OCI-LY1 (cell line): ENCODE measurements around the gene SLC24A3.

Source experiments
- H2AFZ ChIP-seq: fragments of 200-600 bp; sonication (generic), shearing (Covaris generic); 2 replicates; pipeline ENCODE4 v1.6.0; 2014; ENCODE audit warnings: antibody characterized with exemption, mild to moderate bottlenecking, low read length
- H3F3A ChIP-seq: fragments of 200-600 bp; sonication (generic), shearing (Covaris generic); 2 replicates; pipeline ENCODE4 v1.6.0; 2014; ENCODE audit warnings: mild to moderate bottlenecking, antibody characterized with exemption, low read length, moderate library complexity; ENCODE audit not compliant: insufficient read depth
- H3K27ac ChIP-seq: fragments of 200-600 bp; sonication (generic); 2 replicates; pipeline ENCODE4 v1.5.1; 2014; ENCODE audit warnings: low read length, mixed run types, mild to moderate bottlenecking, low read depth; ENCODE audit not compliant: poor library complexity, severe bottlenecking
- H3K27me3 ChIP-seq: fragments of 200-600 bp; sonication (generic); 2 replicates; pipeline ENCODE4 v1.6.0; 2014; ENCODE audit warnings: antibody characterized with exemption, mild to moderate bottlenecking, low read length, moderate library complexity; ENCODE audit not compliant: insufficient read depth
- H3K36me3 ChIP-seq: fragments of 200-600 bp; sonication (generic); 2 replicates; pipeline ENCODE4 v1.6.1; 2014; ENCODE audit warnings: mild to moderate bottlenecking, antibody characterized with exemption, low read length, moderate library complexity, mixed read lengths; ENCODE audit not compliant: insufficient read depth
- H3K4me1 ChIP-seq: fragments of 200-600 bp; sonication (generic); 2 replicates; pipeline ENCODE4 v1.5.1; 2014; ENCODE audit warnings: mild to moderate bottlenecking, low read length, moderate library complexity; ENCODE audit not compliant: insufficient read depth, severe bottlenecking
- H3K4me2 ChIP-seq: fragments of 200-600 bp; sonication (generic), shearing (Covaris generic); 2 replicates; pipeline ENCODE4 v1.6.1; 2014; ENCODE audit warnings: low read length
- H3K4me3 ChIP-seq: fragments of 200-600 bp; sonication (generic); 2 replicates; pipeline ENCODE4 v1.5.1; 2014; ENCODE audit warnings: low read length, low read depth, mild to moderate bottlenecking, mixed read lengths; ENCODE audit not compliant: poor library complexity, severe bottlenecking
- H3K79me2 ChIP-seq: fragments of 200-600 bp; shearing (Covaris generic); 2 replicates; pipeline ENCODE4 v1.6.1; 2016; ENCODE audit warnings: mixed run types, low read length, mixed read lengths; ENCODE audit not compliant: insufficient read depth
- H3K9ac ChIP-seq: fragments of 200-600 bp; sonication (generic), shearing (Covaris generic); 2 replicates; pipeline ENCODE4 v1.6.1; 2014; ENCODE audit warnings: mild to moderate bottlenecking, low read length, mixed read lengths
- H3K9me2 ChIP-seq: fragments of 200-600 bp; sonication (generic), shearing (Covaris generic); 2 replicates; pipeline ENCODE4 v1.6.1; 2014; ENCODE audit warnings: low read depth, mild to moderate bottlenecking, low read length, mixed read lengths
- H3K9me3 ChIP-seq: fragments of 200-600 bp; shearing (Covaris generic); 2 replicates; pipeline ENCODE4 v1.6.1; 2014; ENCODE audit warnings: low read length, mixed read lengths
- H4K20me1 ChIP-seq: fragments of 200-600 bp; sonication (generic), shearing (Covaris generic); 2 replicates; pipeline ENCODE4 v1.6.0; 2016; ENCODE audit warnings: mild to moderate bottlenecking, low read length; ENCODE audit not compliant: insufficient read depth
- CTCF ChIP-seq: fragments of 200-600 bp; sonication (generic), shearing (Covaris generic); IDR thresholded peaks from 2 replicates; pipeline ENCODE4 v1.5.1; 2017; ENCODE audit warnings: mild to moderate bottlenecking, antibody characterized with exemption, low read length, moderate library complexity, mixed read lengths
- EZH2 ChIP-seq: fragments of 200-600 bp; sonication (generic), shearing (Covaris generic); IDR thresholded peaks from 2 replicates; pipeline ENCODE4 v1.8.0; 2017; ENCODE audit warnings: borderline replicate concordance, mixed run types, mild to moderate bottlenecking, antibody characterized with exemption, low read length, moderate library complexity, mixed read lengths

Gene SLC24A3

GRCh38 chr20:19277381-19277780 is 64.9 kb downstream of the SLC24A3 start:
- Histone ChIP-seq H3K9me2 (no peaks in the 10 kb centered on the region), H3K4me2 (no peak overlapping the region), H3K27ac (no peak overlapping the region), H2AFZ (no peak overlapping the region), H3F3A (no peaks in the 10 kb centered on the region), H3K79me2 (no peaks in the 10 kb centered on the region), H3K27me3 (no peaks in the 10 kb centered on the region), H3K4me1 (no peaks in the 10 kb centered on the region), H3K9me3 (no peaks in the 10 kb centered on the region), H3K4me3 (no peak overlapping the region), H3K36me3 (no peaks in the 10 kb centered on the region), H3K9ac (no peak overlapping the region), H4K20me1 (no peaks in the 10 kb centered on the region)
- TF ChIP-seq CTCF (no peak), EZH2 (no peak)

GRCh38 chr20:19283490-19284025 is 71.1 kb downstream of the SLC24A3 start:
- Histone ChIP-seq H3K4me1 (no peaks in the 10 kb centered on the region), H3K27me3 (no peaks in the 10 kb centered on the region), H2AFZ (no peak overlapping the region), H3K9ac (no peak overlapping the region), H3K27ac (no peak overlapping the region), H3K79me2 (no peaks in the 10 kb centered on the region), H3K4me3 (no peak overlapping the region), H4K20me1 (no peaks in the 10 kb centered on the region), H3K36me3 (no peaks in the 10 kb centered on the region), H3F3A (no peaks in the 10 kb centered on the region), H3K4me2 (no peak overlapping the region), H3K9me2 (no peaks in the 10 kb centered on the region), H3K9me3 (no peaks in the 10 kb centered on the region)
- no peak for TF ChIP-seq EZH2
- no peak for TF ChIP-seq CTCF

- no peaks in the 10 kb centered on the region for H3K9me2 ChIP-seq
- H4K20me1 ChIP-seq, result no peaks in the 10 kb centered on the region
- no peaks in the 10 kb centered on the region for H3K79me2 ChIP-seq
- TF ChIP-seq CTCF, result no peak
- no peak for TF ChIP-seq EZH2
- H3K4me1 ChIP-seq, result no peaks in the 10 kb centered on the region
- no peak overlapping the region for H3K4me3 ChIP-seq
- H2AFZ ChIP-seq, result no peak overlapping the region
- no peaks in the 10 kb centered on the region for H3F3A ChIP-seq
- H3K9ac ChIP-seq, result no peak overlapping the region
- H3K36me3 ChIP-seq, result no peaks in the 10 kb centered on the region
- H3K27me3 ChIP-seq, result no peaks in the 10 kb centered on the region
- no peak overlapping the region for H3K27ac ChIP-seq
- H3K9me3 ChIP-seq, result no peaks in the 10 kb centered on the region
- H3K4me2 ChIP-seq, result no peak overlapping the region
Measured at GRCh38 chr20:19284400-19285178, 72.1 kb downstream of the SLC24A3 start.
